Stimulated activated naive CD4-positive, alpha-beta T cell (primary cell): ENCODE results near the gene PLA2G15.

Experiments used
- DNase-seq, 6 experiments: peaks; one replicate each; lab custom pipeline; 2025; lab: John Stamatoyannopoulos, UW

Gene PLA2G15, protein sequence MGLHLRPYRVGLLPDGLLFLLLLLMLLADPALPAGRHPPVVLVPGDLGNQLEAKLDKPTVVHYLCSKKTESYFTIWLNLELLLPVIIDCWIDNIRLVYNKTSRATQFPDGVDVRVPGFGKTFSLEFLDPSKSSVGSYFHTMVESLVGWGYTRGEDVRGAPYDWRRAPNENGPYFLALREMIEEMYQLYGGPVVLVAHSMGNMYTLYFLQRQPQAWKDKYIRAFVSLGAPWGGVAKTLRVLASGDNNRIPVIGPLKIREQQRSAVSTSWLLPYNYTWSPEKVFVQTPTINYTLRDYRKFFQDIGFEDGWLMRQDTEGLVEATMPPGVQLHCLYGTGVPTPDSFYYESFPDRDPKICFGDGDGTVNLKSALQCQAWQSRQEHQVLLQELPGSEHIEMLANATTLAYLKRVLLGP

DNA sequence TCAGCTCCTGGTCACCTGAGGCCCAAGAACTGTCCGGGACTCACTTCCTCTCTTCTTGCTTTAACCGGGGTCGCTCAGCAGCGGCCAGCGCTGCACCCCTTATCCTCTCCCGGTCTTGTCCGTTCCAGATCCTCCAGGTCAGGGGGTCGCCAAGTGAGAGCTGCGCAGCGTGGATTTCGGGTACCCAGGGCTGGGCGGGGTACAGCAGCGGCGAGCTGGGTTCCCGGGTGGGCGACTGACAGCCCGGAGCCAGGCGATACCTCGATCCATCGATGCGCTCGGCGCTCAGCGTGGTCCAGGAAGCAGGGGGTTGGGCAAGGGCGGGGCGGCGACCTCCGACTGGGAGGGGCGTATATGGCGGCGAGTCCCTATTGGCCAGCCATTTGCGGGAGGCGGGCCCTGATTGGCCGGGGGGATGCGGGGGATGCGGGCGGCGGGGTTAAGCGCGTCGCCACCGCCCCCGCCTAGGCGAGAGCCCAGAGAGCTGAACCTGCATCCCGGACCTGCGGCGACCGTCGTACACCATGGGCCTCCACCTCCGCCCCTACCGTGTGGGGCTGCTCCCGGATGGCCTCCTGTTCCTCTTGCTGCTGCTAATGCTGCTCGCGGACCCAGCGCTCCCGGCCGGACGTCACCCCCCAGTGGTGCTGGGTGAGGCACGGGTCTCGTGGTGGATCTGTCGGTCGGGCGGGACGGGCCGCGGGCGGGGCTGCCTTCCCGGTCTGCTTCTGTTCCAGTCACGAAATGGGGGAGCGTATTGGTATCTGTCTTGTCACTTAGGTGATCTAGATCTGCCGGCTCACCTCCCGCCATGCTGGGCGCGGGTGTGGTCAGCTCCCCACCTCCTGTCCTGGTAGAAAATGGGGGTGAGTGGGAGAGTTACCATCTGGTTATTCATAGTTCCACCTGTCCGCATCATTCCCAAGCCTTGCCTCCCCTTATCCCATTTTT is at the start of gene PLA2G15:
PLA2G15 (plus strand) TSS at position 471 of the 951 bp plus-strand sequence; CDS start at position 525, 54 bp downstream.
- peak; percentile 85 to 97 (median 94) for DNase-seq

DNA sequence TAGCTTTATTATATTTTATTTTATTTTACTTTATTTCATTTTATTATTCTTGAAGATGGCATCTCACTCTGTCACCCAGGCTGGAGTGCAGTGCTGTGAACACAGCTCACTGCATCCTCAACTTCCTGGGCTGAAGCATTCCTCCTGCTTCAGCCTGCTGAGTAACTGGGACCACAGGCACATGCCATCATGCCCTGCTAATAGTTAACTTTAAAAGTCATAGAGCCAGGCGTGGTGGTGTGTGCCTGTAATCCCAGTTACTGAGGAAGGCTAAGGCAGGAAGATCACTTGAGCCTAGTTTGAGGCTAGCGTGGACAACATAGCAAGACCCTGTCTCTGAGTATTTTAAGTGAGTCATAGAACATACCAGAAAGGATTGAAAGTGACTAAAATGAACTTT is 47.9 kb upstream of the PLA2G15 start:
- DNase-seq = no peak

DNA sequence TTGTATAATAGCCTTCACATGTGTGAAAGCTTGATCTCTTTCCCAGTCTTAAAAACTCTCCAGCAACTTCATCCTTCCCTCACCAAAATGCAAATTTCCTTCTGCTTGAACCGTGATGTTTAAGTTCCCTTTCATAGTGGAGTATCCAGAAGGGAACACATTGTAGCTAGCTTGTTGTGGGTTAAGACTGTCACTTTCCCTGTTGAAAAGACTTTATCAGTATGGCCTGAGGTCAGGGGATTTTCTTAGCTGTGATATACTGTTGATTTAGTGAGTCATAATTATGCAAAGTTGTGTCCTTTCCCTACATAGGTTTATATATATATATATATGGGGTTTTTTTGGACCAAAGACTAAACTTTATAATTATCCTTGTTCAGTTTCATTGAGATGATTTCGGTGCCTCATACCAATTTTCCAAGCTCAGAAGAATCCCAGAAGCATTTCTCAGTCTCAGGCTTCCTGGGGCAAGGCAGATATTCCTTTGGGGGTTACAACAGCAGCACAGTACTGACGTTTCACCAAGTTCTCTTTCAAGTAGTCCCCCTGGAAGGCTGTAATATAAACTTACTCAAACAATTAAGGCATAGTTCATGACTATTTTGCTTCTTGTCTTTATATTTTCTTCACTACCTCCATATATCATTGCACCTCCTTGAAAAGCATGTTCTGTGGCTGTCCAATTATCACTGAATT is 44.9 kb upstream of the PLA2G15 start:
- DNase-seq = no peak

DNA sequence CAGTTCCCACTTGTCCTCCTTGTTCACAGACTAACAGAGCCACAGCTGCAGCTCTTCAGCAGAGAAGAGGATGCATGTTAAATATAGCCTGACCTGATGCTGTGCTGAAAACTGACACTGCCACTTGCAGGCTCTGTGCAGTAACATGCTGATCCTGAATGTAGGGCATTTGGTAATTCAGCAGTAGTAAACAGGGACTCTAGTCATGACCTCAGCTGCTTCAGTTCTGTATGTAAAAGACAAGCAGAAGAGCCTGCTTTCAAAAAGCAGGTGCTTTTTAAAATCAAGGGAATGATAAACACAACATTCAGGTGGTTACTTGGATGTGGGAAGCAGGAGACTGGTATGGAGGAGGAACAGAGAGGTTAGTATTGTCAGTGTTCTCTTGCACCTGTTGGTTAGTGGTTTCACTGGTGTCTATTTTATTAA is 43.1 kb upstream of the PLA2G15 start:
- DNase-seq = no peak

DNA sequence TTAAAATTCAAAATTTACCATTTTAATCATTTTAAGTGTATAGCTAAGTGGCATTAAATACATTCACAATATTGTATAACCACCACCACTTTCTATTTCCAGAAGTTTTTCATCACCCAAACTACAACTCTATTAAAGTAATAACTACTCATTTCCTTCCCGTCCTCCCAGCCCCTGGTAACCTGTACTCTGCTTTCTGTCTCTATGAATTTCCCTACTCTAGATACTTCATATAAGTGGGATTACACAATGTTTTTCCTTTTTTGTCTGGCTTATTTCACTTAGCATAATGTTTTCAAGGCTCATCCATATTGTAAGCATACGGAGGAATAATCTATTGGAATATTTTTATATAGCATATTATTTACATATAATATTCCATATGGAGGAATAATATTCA is 38.9 kb upstream of the PLA2G15 start:
- no peak for DNase-seq

DNA sequence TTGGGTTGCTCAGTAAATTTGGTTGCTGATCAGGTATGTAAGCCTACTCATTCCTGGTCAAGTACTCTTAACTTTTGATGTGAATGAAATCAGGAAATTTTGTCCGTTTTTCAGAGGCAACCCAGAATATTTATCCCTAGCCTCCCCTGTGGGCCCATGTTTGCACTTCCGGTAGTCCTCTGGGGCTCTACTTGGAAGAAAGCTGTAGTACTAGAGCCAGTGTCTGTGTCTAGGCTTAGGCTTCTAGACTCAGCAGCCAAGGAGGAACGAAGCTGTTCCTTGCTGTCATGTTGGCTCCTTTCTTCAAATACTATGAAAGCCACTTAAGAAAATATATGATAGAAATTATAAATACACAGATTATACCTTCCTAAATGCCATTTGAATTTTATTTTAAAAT is 30.4 kb upstream of the PLA2G15 start:
- no peak for DNase-seq

DNA sequence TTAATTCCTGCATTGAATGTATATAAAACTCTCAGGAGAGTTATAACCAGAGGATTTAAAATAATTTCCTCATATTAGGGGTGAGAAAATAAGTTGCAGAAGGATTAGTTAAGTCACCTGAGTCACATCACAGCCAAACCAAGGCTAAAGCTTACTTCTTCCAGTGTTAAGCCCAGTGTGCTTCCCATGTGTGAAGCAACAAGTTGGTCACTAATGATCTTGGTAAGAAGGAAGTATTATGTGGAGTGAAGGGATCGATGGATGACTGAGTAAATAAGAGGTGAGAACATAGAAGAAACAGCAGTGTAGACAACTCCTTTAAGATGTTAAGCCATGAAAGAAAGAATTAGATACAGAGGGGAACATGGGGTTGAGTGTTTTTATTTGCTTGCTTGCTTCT is 29.9 kb upstream of the PLA2G15 start:
- no peak for DNase-seq

DNA sequence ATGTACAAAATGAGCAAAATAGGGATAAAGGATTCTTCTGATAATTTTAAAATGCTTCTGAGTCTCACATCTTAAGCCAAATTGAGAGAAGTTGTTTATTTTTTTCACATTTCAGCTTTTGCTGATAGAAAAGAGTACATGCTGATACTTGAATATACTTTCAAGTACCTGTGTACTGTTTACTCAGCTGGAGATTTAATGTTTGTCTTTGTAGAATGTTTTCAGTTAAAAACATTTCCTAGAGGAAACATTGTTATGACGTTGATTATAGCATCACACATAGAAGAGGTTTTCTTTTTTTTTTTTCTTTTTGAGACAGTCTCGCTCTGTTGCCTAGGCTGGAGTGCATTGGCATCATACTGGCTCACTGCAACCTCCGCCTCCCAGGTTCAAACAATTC is 28.9 kb upstream of the PLA2G15 start:
- no peak for DNase-seq

DNA sequence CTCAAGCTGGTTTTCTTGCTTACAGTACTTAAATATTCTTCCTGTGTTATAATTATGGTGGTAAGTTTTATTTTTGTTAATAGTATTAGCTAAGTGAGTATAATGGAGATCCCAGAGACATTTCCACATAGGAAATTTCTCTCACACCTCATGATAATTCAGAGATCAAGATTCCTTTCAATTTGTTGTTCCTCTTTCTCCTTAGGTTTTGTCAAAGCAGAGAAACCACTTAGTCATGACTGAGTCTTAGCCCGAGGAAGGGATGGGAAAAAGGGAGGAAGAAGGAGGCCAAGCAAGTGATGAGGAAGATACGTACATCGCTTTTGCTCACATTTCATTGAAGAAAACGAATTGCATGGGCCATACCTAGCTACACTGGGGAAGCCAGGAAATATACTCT is 27.7 kb upstream of the PLA2G15 start:
- DNase-seq = no peak

DNA sequence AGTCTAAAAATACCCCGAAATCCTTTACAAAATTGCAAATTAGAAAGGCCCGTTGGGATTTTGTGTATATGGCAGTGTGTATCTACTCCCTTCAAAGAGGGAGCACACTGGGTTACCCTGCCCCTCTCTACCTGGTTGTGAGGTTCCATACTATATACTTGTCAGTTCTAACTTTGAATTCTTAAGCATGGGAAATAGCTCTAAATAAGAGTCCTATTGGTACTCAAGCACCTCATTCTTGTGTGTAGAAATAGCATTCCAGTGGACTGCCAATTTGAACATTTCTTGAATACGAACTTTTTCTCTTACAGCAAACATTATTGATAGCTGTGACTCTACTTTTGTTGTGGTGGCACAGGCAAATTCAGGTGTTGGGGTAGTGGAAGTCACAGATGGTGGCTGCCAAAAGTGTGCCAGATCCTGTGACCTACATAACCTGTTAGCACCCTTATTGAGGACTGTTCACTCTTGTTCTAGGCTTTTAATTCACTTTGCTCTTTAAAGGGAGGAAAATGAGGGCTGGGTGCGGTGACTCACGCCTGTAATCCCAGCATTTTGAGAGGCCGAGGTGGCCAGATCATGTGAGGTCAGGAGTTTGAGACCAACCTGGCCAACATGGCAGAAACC is 25.3 kb upstream of the PLA2G15 start:
- no peak for DNase-seq

DNA sequence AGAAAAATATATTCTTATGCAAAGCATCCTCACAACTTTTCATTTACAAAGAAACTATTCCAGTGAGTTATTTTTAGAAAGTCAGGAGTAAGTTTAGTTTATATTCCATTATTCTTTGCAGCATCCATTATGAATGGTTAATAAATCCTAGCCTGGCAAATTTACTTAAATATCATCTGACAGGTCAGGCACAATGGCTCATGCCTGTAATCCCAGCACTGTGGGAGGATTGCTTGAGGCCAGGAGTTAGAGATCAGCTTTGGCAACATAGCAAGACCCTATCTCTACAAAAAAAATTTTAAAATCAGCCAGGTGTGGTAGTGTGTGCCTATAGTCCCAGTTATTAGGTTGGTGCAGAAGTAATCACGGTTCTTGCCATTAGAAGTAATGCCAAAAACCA is 22.1 kb upstream of the PLA2G15 start:
- DNase-seq = no peak

DNA sequence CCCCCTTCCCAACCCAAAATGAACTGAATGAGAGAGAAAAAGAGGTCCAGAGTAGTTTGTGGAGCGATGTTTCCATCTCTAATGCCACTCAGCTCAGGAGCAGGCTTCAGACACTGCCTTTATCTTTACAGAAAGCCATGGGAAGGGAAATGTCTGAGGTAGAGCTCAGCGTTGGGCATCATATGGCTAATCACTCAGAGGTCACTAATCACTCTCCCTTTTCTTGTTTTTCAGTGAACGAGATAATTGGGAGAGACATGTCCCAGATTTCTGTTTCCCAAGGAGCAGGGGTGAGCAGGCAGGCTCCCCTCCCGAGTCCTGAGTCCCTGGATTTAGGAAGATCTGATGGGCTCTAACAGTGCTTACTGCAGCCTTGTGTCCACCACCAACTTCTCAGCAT is 19.1 kb upstream of the PLA2G15 start:
- no peak for DNase-seq

DNA sequence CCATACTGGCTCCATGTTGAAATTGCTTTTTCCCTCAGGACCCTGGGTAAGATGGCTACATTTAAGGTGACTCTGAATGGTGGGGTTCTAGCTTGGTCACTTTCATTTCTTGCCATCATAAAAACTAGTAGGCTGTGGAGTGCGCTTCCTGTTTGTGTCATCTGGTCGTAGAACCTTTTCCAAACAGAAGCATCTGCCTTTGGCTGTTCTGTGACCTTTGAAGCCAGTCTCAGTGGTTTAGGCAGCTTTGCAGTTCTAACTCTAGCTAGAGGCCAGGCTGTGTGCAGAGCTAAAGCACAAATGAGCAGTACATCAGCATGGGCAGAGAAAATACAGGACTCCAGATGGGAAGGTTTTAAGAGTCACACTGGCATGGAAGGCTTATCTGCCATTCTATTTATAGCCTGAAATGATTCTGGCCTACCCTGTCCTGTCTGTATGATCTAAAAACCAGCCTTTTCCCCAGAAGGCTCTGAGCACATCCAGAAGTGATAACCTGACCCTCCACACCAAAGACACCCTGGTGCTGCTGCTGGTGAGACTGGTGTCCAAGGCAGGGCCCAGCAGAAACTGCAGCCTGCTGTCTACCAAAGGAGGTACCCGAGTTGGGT is 17.9 kb upstream of the PLA2G15 start:
- peak in 2 of 6 experiments; percentile 7 to 20 for DNase-seq

DNA sequence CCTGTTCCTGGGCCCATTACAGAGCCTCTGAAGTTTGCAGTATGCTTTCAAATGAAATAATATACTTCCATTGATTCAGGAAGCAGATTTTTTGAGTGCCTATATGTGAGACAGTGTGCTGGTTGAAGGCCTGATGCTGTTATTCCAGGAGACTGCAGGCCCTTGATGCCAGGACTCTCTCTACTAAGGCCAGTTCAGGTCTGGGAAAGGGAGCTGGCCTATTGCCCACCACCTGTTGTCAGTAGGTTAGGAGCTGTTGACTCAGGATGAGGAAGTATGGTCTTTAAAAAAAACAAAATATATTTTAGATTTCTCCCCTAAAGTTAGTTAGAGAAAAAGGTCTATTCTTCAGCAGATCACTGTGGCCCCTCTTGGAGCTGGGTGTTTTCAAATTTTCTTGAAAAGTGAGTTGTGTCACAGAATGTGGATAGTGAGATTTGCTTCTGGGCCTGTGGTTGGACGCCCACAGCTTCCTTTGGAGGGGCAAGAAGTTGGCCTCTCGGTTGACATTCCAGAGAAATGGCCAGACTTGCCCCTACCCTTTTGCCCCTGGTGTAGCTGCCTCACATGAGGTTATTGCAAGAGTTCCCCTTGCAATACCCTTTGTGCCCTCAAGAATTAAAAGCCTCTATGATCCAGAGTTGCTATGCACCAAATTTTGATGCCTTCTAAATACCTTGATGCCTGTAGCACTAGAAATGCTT is 17.2 kb upstream of the PLA2G15 start:
- no peak for DNase-seq

DNA sequence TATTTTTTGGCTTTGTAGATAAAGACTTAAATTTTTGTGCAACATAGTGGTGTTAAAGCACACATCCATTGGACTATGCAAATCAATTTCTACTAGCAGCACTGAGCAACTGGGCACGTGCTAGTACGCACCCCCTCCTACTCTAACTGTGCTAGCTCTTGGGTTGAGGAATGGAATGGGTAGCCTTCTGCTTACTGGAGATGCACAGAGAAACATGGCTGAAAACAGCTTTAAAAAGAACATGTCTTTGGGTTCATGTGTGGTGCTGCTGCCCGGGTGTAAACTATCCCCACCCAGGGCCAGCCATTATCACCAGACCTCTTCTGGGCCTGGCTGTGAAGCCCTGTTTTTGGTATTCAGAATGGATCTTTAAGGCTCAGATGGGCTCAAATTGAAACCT is 16.5 kb upstream of the PLA2G15 start:
- no peak for DNase-seq

DNA sequence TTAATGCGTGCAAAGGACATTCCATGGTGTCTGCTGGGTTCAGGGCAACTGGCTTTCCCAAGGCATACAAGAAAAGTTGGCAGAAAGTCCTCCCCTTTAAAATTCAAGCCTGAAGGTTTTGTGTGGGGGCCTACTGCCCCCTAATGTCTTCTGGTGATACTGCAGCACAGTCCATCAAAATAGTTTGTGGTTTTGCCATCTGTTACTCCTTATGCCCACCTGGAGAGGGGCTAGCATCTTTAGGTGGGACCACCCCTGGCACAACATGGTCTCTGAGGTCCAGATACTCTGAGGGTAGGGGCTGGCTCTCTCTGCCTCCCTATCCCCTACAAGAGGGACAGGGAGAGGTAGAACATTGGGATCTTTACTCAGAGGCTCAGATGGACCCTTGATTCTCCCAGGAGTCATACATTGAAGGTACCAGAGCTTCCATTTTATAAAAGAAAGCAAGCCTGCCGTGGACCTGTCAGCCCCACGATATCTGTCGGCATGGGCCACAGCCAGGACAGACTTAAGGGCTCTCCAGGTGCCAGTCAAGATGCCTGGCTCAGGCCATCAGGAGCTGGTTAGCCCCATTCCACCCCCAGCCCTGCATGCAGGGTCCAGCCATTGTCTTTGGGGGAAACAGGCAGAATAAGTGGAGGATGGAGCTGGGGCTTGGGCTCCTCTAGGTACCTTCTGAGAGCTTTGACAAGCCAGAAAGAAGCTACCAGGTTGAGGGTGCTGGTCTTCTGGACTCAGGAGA is 15.6 kb upstream of the PLA2G15 start:
- DNase-seq = peak; percentile 25 to 59 (median 34)

DNA sequence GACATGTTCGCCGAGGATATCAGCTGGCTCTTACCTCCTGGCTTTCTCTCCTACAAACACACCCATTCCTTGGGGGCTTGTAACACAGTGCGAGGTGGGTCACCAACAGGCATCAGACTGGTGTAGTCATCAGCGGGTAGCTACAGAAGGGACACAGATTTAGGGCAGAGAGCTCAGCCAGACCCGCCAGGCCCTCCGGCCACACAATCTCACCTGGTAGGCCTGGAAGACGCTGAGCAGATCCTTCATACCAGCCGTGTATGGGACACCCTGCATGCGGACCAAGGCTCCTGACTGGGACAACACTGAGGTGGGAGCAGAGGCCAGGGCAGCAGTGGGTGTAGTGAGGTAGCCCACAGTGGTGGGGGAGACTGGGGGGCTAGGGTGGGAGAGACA is 15.0 kb upstream of the PLA2G15 start:
- no peak for DNase-seq

DNA sequence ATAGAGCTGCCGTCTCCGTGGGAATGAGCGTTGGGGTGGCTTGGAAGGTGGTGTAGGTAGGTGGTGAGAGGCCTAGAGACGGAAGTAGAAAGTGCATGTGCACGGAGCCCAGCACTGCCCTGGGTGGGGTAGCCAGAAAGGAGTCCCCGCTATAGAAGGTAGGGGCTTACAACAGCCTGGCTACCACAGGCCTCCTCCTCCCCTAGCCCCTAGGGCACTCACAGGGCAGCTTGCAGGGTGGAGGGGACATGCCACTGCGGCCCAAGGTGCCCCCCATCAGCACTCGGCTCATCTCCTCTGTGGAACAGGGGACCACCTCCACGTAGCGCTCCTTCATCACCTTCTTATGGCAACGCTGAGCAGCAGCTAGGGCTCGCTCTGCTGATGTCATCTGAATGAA is 14.2 kb upstream of the PLA2G15 start:
- no peak for DNase-seq

DNA sequence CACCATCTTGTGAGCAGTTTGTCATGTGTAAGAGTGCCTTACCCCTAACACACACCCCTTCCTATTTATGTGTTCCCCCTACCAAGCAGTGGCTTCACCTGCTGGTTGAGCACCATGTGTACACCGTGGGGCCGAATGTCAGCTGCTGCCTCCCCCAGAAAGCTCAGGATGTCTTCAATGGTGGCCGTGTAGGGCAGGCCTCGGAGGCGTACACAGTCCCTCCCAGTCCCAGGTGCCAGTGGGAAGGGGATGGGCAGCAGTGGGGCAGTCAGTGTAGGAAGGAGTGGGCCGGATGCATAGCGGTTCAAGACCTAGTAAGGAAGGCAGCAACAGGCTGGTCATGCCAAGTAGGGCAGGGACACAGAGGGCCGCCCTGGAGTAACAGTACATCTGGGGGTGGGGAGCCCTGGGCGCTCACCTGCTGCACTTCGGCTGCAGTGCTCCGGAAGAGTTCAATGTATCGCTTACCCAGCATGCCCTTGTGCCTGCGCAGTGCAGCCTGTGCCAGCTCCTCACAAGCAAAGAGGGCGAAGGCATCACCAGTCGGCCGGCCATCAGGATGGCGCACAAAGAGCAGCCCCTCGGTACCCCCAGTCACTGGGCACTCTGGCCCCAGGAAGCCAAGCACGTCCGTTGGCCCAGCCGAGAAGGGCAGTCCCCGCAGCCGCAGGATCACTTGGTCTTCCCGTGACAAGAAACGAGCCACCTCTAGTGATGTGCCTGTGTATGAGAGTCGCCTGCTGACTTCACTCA is 13.6 kb upstream of the PLA2G15 start:
- no peak for DNase-seq
